GM12891 (cell line): ENCODE measurements around the gene CCDC33. TPM values are rescaled to one million over a fixed set of nuclear protein-coding genes. Genes with fewer than 3 reads are reported as not detected.
A peak's percentile ranks its signal among the peaks of the same experiment; 100 is the strongest.

ENCODE experiments used
- DNase-seq: peaks from one replicate; pipeline ENCODE4 v3.0.0; 2011; ENCODE audit warnings: low spot score; ENCODE audit not compliant: insufficient read length
- FAIRE-seq: peaks from 2 replicates; lab custom pipeline; 2011; peaks lifted over from hg19 to GRCh38; lab: Jason Lieb, UNC
- PAX5 ChIP-seq: IDR thresholded peaks from 2 replicates; pipeline ENCODE4 v1.6.1; 2011; ENCODE audit warnings: low read length, moderate library complexity, mild to moderate bottlenecking; ENCODE audit not compliant: insufficient read depth, severe bottlenecking
- POLR2A ChIP-seq: IDR thresholded peaks from 2 replicates; pipeline ENCODE4 v1.6.1; 2011; ENCODE audit warnings: low read depth, low read length, control low read depth
- POLR2AphosphoS5 ChIP-seq: IDR thresholded peaks from 2 replicates; pipeline ENCODE4 v1.6.1; 2011; ENCODE audit warnings: low read depth, low read length, control low read depth
- POU2F2 ChIP-seq: IDR thresholded peaks from 2 replicates; pipeline ENCODE4 v1.6.1; 2011; ENCODE audit warnings: low read depth, mild to moderate bottlenecking, control low read depth, low read length, moderate library complexity
- SPI1 ChIP-seq: IDR thresholded peaks from 2 replicates; pipeline ENCODE4 v1.6.1; 2011; ENCODE audit warnings: low read depth, low read length, control low read depth
- TAF1 ChIP-seq: IDR thresholded peaks from 2 replicates; pipeline ENCODE4 v1.6.1; 2011; ENCODE audit warnings: low read depth, low read length, control low read depth
- polyA plus RNA-seq: library from polyadenylated mRNA; unstranded; fragments of >200 nt; gene quantifications from one replicate; pipeline ENCODE4 v1.2.1, GENCODE V29; 2012; ENCODE audit warnings: low read depth, missing spikeins, inconsistent platforms; ENCODE audit not compliant: missing spikeins

The CCDC33 gene
- 0.36 TPM for polyA plus RNA-seq

GRCh38 chr15:74235962-74236361, at the start of gene CCDC33:
CCDC33 (plus strand) TSS chr15:74236326; CDS start chr15:74236720, 394 bp downstream.
- TF ChIP-seq POLR2A (no peak), POU2F2 (no peak), TAF1 (no peak), SPI1 (peak; percentile 77), POLR2AphosphoS5 (no peak)
- DNase-seq, result peak; percentile 61
- peak; percentile 88 for FAIRE-seq

DNA sequence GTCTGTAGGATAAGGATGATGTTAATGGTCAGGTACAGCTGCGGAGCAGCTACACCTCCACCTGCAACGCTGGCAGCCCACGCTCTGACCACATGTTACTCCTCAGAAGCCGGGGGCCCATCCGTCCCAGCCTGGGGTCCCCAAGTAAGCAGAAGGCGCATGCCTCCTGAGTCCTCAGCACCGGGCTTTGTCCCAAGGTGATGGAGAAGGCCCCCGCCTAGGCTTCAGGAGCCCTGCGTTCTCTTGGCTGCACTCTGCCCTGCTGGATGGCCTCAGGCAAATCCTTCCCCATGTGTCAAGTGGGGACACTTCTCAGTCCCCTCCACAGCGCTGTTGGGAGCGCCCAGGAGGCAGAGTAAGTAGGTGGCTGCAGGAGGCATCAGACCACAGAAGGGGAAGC, 47.9 kb upstream of the CCDC33 start:
- FAIRE-seq (no peak), DNase-seq (no peak)
- TF ChIP-seq POU2F2, result no peak
- TF ChIP-seq POLR2AphosphoS5, result no peak
- TF ChIP-seq PAX5, result no peak
- TF ChIP-seq POLR2A, result no peak
- TF ChIP-seq SPI1, result no peak
- no peak for TF ChIP-seq TAF1

GRCh38 chr15:74191798-74192197, 44.3 kb upstream of the CCDC33 start:
- DNase-seq, result no peak
- no peak for TF ChIP-seq PAX5
- no peak for FAIRE-seq

DNA sequence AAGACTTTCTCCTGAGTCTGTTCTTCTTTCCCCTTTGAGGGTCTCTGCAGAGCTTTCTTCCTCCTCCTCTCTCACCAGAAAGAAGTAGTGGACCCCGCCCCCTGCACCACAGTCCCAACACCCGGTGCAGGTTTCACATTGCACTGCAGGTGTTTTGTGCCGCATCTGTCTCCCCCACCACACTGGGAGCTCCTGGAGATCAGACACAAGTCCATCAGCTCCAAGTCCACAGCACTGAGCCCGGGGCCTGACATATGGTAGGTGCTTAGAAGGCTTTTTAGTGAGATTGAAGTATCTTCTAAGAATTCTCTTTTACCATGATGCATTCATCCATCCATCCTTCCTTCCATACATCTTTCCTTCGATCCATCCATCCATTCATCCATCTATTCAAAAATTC, 43.4 kb upstream of the CCDC33 start:
- FAIRE-seq, result no peak
- TF ChIP-seq SPI1, result no peak
- TF ChIP-seq POLR2A, result no peak
- TF ChIP-seq POU2F2, result no peak
- TF ChIP-seq POLR2AphosphoS5, result no peak
- TF ChIP-seq TAF1, result no peak
- no peak for TF ChIP-seq PAX5
- no peak for DNase-seq

GRCh38 chr15:74193299-74193718, 42.8 kb upstream of the CCDC33 start:
- FAIRE-seq (no peak), DNase-seq (no peak)
- TF ChIP-seq PAX5, result no peak

GRCh38 chr15:74193905-74194304, 42.2 kb upstream of the CCDC33 start:
- TF ChIP-seq PAX5, result no peak
- TF ChIP-seq POLR2AphosphoS5, result no peak
- TF ChIP-seq POLR2A, result no peak
- TF ChIP-seq TAF1, result no peak
- TF ChIP-seq SPI1, result no peak
- TF ChIP-seq POU2F2, result no peak
- DNase-seq (no peak), FAIRE-seq (no peak)

GRCh38 chr15:74194572-74195559, 41.3 kb upstream of the CCDC33 start:
- FAIRE-seq, result no peak
- no peak for DNase-seq
- TF ChIP-seq SPI1 (peak; percentile 64), POLR2AphosphoS5 (no peak)

GRCh38 chr15:74196175-74196574, 40.0 kb upstream of the CCDC33 start:
- no peak for DNase-seq
- TF ChIP-seq PAX5 (no peak), POLR2A (no peak), SPI1 (no peak), POLR2AphosphoS5 (no peak), TAF1 (no peak), POU2F2 (no peak)
- FAIRE-seq, result no peak

- DNase-seq (no peak), FAIRE-seq (no peak)
- TF ChIP-seq TAF1 (no peak), SPI1 (no peak), POLR2A (no peak), POU2F2 (no peak), POLR2AphosphoS5 (no peak), PAX5 (no peak)
These were observed 38.8 kb upstream of the CCDC33 start for GRCh38 chr15:74197176-74197965.
